Thymus (tissue), 11 donors: ENCODE data around the gene HIC1. TPM values are rescaled to one million over a fixed set of nuclear protein-coding genes. Genes with fewer than 3 reads are reported as not detected.

Experiments used
- DNase-seq, 9 donors: peaks; one replicate each; pipeline ENCODE4 v3.0.0-alpha.2; 2013; ENCODE audit warnings: low spot score in 9 of 9, low read depth in 6 of 9, missing footprints in 1 of 9
- H3K27ac ChIP-seq, 2 donors: one replicate each; pipeline ENCODE4 v1.5.1; 2013; ENCODE audit warnings: control low read depth in 1 of 2, low read depth in 1 of 2, low read length in 1 of 2, mild to moderate bottlenecking in 1 of 2, moderate library complexity in 1 of 2
- H3K27me3 ChIP-seq, 2 donors: one replicate each; pipeline ENCODE4 v1.5.1; 2013; ENCODE audit warnings: low read length in 1 of 2; ENCODE audit not compliant: control insufficient read depth in 2 of 2, insufficient read depth in 1 of 2
- H3K36me3 ChIP-seq, 2 donors: one replicate each; pipeline ENCODE4 v1.5.1; 2013; ENCODE audit warnings: low read length in 1 of 2, mild to moderate bottlenecking in 1 of 2, moderate library complexity in 1 of 2; ENCODE audit not compliant: control insufficient read depth in 2 of 2, insufficient read depth in 2 of 2
- H3K4me1 ChIP-seq, 2 donors: one replicate each; pipeline ENCODE4 v1.5.1; 2013; ENCODE audit warnings: low read length in 2 of 2; ENCODE audit not compliant: control insufficient read depth in 2 of 2, insufficient read depth in 2 of 2
- H3K4me3 ChIP-seq, 2 donors: one replicate each; pipeline ENCODE4 v1.5.1; 2013; ENCODE audit warnings: low read length in 2 of 2, control low read depth in 1 of 2, mild to moderate bottlenecking in 1 of 2
- H3K9me3 ChIP-seq, 2 donors: one replicate each; pipeline ENCODE4 v1.5.1; 2013; ENCODE audit warnings: low read length in 1 of 2, mild to moderate bottlenecking in 1 of 2; ENCODE audit not compliant: control insufficient read depth in 2 of 2, insufficient read depth in 1 of 2
- WGBS: extraction: QIAGEN DNeasy Blood & Tissue Kit; methylation state at CpG from one replicate; pipeline ENCODE4 v1.1.7; 2013; 5-methylcytosine and 5-hydroxymethylcytosine counted together
- polyA plus RNA-seq: library from polyadenylated mRNA; stranded (reverse); fragments of 200-250 nt; gene quantifications from one replicate; pipeline ENCODE4 v1.2.3, GENCODE V29; 2013
- total RNA-seq: library from RNA; stranded (reverse); fragments of 120-200 nt; gene quantifications from one replicate; pipeline ENCODE4 v1.2.4, GENCODE V29; 2013
- donor health status: healthy.

The HIC1 gene
- total and polyA plus RNA-seq, 2 donors: 4.2 to 11.8 TPM

DNA sequence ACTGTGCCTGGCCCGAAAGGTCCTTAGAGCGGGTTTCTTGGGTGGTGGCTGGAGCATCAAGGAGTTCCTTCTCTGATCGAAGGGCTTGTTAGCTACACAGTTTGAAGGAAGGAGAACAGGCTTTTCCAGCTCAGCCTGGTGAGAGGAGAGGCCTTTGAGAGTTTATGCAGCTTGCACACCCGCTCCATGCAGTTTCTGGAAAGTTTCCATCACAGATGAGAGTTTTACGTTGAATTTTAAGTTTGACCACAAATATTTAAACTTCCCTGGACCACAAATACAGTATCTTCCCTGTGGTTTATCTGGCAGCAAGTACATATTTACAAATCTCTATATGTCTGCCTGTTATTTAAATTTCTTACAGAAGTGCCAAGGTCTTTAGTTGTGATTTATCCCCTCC lies 56.8 kb downstream of the HIC1 start:
- no peak for DNase-seq
- H3K27me3 ChIP-seq: no peaks in the 10 kb centered on the region
- no peak overlapping the region for H3K27ac ChIP-seq
- H3K9me3 ChIP-seq: no peaks in the 10 kb centered on the region
- H3K4me1 ChIP-seq: peaks cover 0 to 3% of the 10 kb centered on the region in 2 donors
- no peak overlapping the region for H3K4me3 ChIP-seq
- 93% methylated on average over 5 of the region's 5 CpGs for WGBS
- H3K36me3 ChIP-seq: peaks cover 2 to 4% of the 10 kb centered on the region in 2 donors

Other genes starting within 250 kb of the HIC1 start
- gene SMYD4, start 225.2 kb upstream of the HIC1 start, total RNA-seq: 7.0 TPM
- 8.1 TPM for gene SMYD4, start 225.2 kb upstream of the HIC1 start, polyA plus RNA-seq
- gene RPA1, start 225.1 kb upstream of the HIC1 start, total RNA-seq: 33.9 TPM
- 33.0 TPM for gene RPA1, start 225.1 kb upstream of the HIC1 start, polyA plus RNA-seq
- 0.52 TPM for gene RTN4RL1, start 29.8 kb upstream of the HIC1 start, total RNA-seq
- 0.68 TPM for gene RTN4RL1, start 29.8 kb upstream of the HIC1 start, polyA plus RNA-seq
- gene DPH1, start 24.9 kb upstream of the HIC1 start, total RNA-seq: 16.5 TPM
- gene DPH1, start 24.9 kb upstream of the HIC1 start, polyA plus RNA-seq: 26.4 TPM
- gene OVCA2, start 13.1 kb upstream of the HIC1 start, total RNA-seq: 39.8 TPM
- 81.8 TPM for gene OVCA2, start 13.1 kb upstream of the HIC1 start, polyA plus RNA-seq
- gene SMG6, start 248.7 kb downstream of the HIC1 start, total RNA-seq: 31.0 TPM
- gene SMG6, start 248.7 kb downstream of the HIC1 start, polyA plus RNA-seq: 30.0 TPM
- gene SRR, start 248.8 kb downstream of the HIC1 start, total RNA-seq: 8.7 TPM
- 8.3 TPM for gene SRR, start 248.8 kb downstream of the HIC1 start, polyA plus RNA-seq